IPS-15b (cell line): Measurements from ENCODE around the gene HASPIN.

Source experiments
- H3K27me3 ChIP-seq: one replicate; pipeline ENCODE4 v1.6.1; 2013; ENCODE audit warnings: low read length; ENCODE audit not compliant: control insufficient read depth, insufficient read depth
- H3K36me3 ChIP-seq: one replicate; pipeline ENCODE4 v1.6.1; 2013; ENCODE audit warnings: low read length; ENCODE audit not compliant: control insufficient read depth, insufficient read depth
- H3K4me1 ChIP-seq: one replicate; pipeline ENCODE4 v1.6.1; 2013; ENCODE audit warnings: mild to moderate bottlenecking, low read length; ENCODE audit not compliant: control insufficient read depth, insufficient read depth
- H3K4me3 ChIP-seq: one replicate; pipeline ENCODE4 v1.5.1; 2013; ENCODE audit warnings: low read depth, low read length
- H3K9ac ChIP-seq: one replicate; pipeline ENCODE4 v1.6.1; 2013; ENCODE audit warnings: low read depth, mild to moderate bottlenecking, low read length
- H3K9me3 ChIP-seq: one replicate; pipeline ENCODE4 v1.6.1; 2013; ENCODE audit warnings: mild to moderate bottlenecking, low read length; ENCODE audit not compliant: control insufficient read depth, insufficient read depth

The HASPIN gene

GRCh38 chr17:3744014-3744413, 20.3 kb downstream of the HASPIN start:
- H3K4me3 ChIP-seq: no peak overlapping the region
- peaks cover 2% of the 10 kb centered on the region for H3K4me1 ChIP-seq
- H3K9ac ChIP-seq: no peak overlapping the region
- H3K36me3 ChIP-seq: no peaks in the 10 kb centered on the region
- no peaks in the 10 kb centered on the region for H3K9me3 ChIP-seq
- no peaks in the 10 kb centered on the region for H3K27me3 ChIP-seq

GRCh38 chr17:3745071-3745470, 21.4 kb downstream of the HASPIN start:
- Histone ChIP-seq H3K27me3 (no peaks in the 10 kb centered on the region), H3K4me1 (no peaks in the 10 kb centered on the region), H3K9me3 (no peaks in the 10 kb centered on the region), H3K9ac (no peak overlapping the region), H3K4me3 (no peak overlapping the region), H3K36me3 (no peaks in the 10 kb centered on the region)

GRCh38 chr17:3747805-3748204, 24.1 kb downstream of the HASPIN start:
- H3K4me3 ChIP-seq: no peak overlapping the region
- no peaks in the 10 kb centered on the region for H3K4me1 ChIP-seq
- no peaks in the 10 kb centered on the region for H3K27me3 ChIP-seq
- H3K36me3 ChIP-seq: no peaks in the 10 kb centered on the region
- H3K9ac ChIP-seq: no peak overlapping the region
- no peaks in the 10 kb centered on the region for H3K9me3 ChIP-seq

GRCh38 chr17:3748576-3748975, 24.9 kb downstream of the HASPIN start:
- Histone ChIP-seq H3K4me1 (no peaks in the 10 kb centered on the region), H3K27me3 (no peaks in the 10 kb centered on the region), H3K9me3 (no peaks in the 10 kb centered on the region), H3K36me3 (no peaks in the 10 kb centered on the region), H3K9ac (no peak overlapping the region), H3K4me3 (no peak overlapping the region)

- H3K9me3 ChIP-seq: no peaks in the 10 kb centered on the region
- H3K36me3 ChIP-seq: no peaks in the 10 kb centered on the region
- H3K27me3 ChIP-seq: no peaks in the 10 kb centered on the region
- no peak overlapping the region for H3K9ac ChIP-seq
- no peaks in the 10 kb centered on the region for H3K4me1 ChIP-seq
- H3K4me3 ChIP-seq: no peak overlapping the region
Observed at GRCh38 chr17:3750296-3750695, 26.6 kb downstream of the HASPIN start.

GRCh38 chr17:3750926-3751325, 27.2 kb downstream of the HASPIN start:
- Histone ChIP-seq H3K9ac (no peak overlapping the region), H3K4me1 (no peaks in the 10 kb centered on the region), H3K36me3 (no peaks in the 10 kb centered on the region), H3K27me3 (no peaks in the 10 kb centered on the region), H3K4me3 (no peak overlapping the region), H3K9me3 (no peaks in the 10 kb centered on the region)

- Histone ChIP-seq H3K27me3 (no peaks in the 10 kb centered on the region), H3K4me1 (no peaks in the 10 kb centered on the region), H3K36me3 (no peaks in the 10 kb centered on the region), H3K9me3 (no peaks in the 10 kb centered on the region), H3K4me3 (no peak overlapping the region), H3K9ac (no peak overlapping the region)
Observed at GRCh38 chr17:3751836-3752235, 28.1 kb downstream of the HASPIN start.

GRCh38 chr17:3753624-3754023, 29.9 kb downstream of the HASPIN start:
- Histone ChIP-seq H3K4me3 (no peak overlapping the region), H3K4me1 (no peaks in the 10 kb centered on the region), H3K9me3 (no peaks in the 10 kb centered on the region), H3K36me3 (no peaks in the 10 kb centered on the region), H3K27me3 (no peaks in the 10 kb centered on the region), H3K9ac (peak overlapping the region; percentile 37)

GRCh38 chr17:3754066-3754457, 30.4 kb downstream of the HASPIN start:
- no peaks in the 10 kb centered on the region for H3K4me1 ChIP-seq
- H3K36me3 ChIP-seq: no peaks in the 10 kb centered on the region
- no peaks in the 10 kb centered on the region for H3K27me3 ChIP-seq
- H3K4me3 ChIP-seq: peak overlapping the region; percentile 26
- no peaks in the 10 kb centered on the region for H3K9me3 ChIP-seq
- peak overlapping the region; percentile 37 for H3K9ac ChIP-seq

- Histone ChIP-seq H3K27me3 (no peaks in the 10 kb centered on the region), H3K9me3 (no peaks in the 10 kb centered on the region), H3K9ac (peak overlapping the region; percentile 73), H3K36me3 (no peaks in the 10 kb centered on the region), H3K4me3 (peak overlapping the region; percentile 88), H3K4me1 (no peaks in the 10 kb centered on the region)
Observed at GRCh38 chr17:3754458-3755334, 31.0 kb downstream of the HASPIN start.

GRCh38 chr17:3755335-3756030, 31.8 kb downstream of the HASPIN start:
- Histone ChIP-seq H3K4me1 (no peaks in the 10 kb centered on the region), H3K36me3 (no peaks in the 10 kb centered on the region), H3K9ac (peak overlapping the region; percentile 73), H3K9me3 (no peaks in the 10 kb centered on the region), H3K27me3 (no peaks in the 10 kb centered on the region), H3K4me3 (peak overlapping the region; percentile 88)
